ENCODE data around the gene INPP4A. TPM values are rescaled to one million over a fixed set of nuclear protein-coding genes. Genes with fewer than 3 reads are reported as not detected.

The INPP4A gene
- total and polyA plus RNA-seq, 9 of the 15 experiments (the other 6 are each of a cell fraction or from before 2014, with no cell fraction given) = 1.8 to 15.7 (median 8.3) TPM

DNA sequence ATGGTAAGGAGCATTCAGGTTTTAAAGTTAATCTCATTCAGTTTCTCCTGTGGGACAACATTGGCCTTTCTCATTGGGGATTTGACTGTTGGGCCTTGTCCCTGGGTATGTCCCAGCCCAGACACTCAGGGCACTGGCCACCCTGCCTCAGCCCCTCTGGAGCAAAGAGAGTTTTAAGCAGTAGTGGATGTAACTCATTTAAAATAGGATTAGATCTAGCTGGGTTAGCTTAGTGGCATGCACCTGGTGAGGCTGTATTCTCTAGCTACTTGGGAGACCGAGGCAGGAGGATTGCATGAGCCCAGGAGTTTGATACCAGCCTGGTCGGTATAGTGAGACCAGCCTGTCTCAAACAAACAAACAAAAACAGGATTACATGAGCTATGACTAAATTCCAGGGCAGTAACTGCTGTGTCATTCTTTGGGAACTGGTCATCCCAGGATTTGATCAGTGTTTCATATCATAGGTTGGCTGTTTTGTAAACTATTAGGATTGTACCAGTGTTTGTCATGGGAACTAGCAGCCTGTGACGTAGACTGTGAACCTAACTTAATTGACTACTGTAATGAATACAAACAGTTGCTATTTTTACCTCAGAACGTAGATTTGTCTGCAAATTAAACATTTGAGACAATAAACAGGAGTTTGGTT lies 12.5 kb downstream of the INPP4A start:
- TF ChIP-seq NFE2 (IDR thresholded peaks at IDR 0.05; ENCODE audit: low read depth) (peak; percentile 64), ZNF174 (CRISPR knock-in tag; IDR thresholded peaks at IDR 0.05) (no peak), FOSL1 (tag; conservative IDR thresholded peaks at IDR 0.05) (peak; percentile 64), TRIM24 (IDR thresholded peaks at IDR 0.05) (no peak), NFE2L1 (tag; IDR thresholded peaks at IDR 0.05; ENCODE audit: borderline replicate concordance, low read depth) (peak; percentile 67; the same call in 1 of the 2 replicates), C11orf30 (IDR thresholded peaks at IDR 0.05; ENCODE audit: low read depth) (peak; percentile 70), MAFG (tag; conservative IDR thresholded peaks at IDR 0.05) (peak; percentile 91), PHB2 (IDR thresholded peaks at IDR 0.05; ENCODE audit: low read depth) (no peak), ZNF316 (IDR thresholded peaks at IDR 0.05) (peak; percentile 63; the same call in 1 of the 2 replicates), MAFF (IDR thresholded peaks at IDR 0.05; ENCODE audit: low read length) (peak; percentile 28; the same call in 1 of the 2 replicates), MAFK (IDR thresholded peaks at IDR 0.05; ENCODE audit: low read length) (peak; percentile 49; the same call in 1 of the 2 replicates)
- peak overlapping the region in 1 of 2 experiments; percentile 17; a peak in 1 of 4 replicates for H3K9ac ChIP-seq (ENCODE audit: insufficient read depth in 1 of 2, low read depth in 2 of 2, low read length in 2 of 2)
- H3K4me2 ChIP-seq (ENCODE audit: insufficient read depth, low read length) = no peak overlapping the region
- DNase-seq (ENCODE audit: extremely low read depth in 1 of 4, low spot score in 3 of 4) = no peak
- peak; percentile 19 for FAIRE-seq
- H3K27me3 ChIP-seq (ENCODE audit: control insufficient read depth in 2 of 2, insufficient read depth in 2 of 2, low read length in 2 of 2) = no peaks in the 10 kb centered on the region
- ChIA-PET CTCF (ENCODE audit: low intra/inter-chr PET ratio) (no interaction called here), POLR2A (interaction anchor here (0.6 to 1.9 kb wide), 4 partner anchors 9 to 698 kb away, joined by 4 to 9 read pairs (median 6); no protein-coding TSS in a partner anchor)
- peaks cover 34% of the 10 kb centered on the region for H3K79me2 ChIP-seq (ENCODE audit: control insufficient read depth, insufficient read depth, low read length)
- H3K4me3 ChIP-seq = no peak overlapping the region
- H3K27ac ChIP-seq (ENCODE audit: extremely low read depth, low read depth, low read length) = no peak overlapping the region
- peaks cover 7% of the 10 kb centered on the region; the same call in 1 of the 3 replicates for H3K36me3 ChIP-seq (ENCODE audit: control insufficient read depth, insufficient read depth, low read length)
- no peak for ATAC-seq
- H2AFZ ChIP-seq (ENCODE audit: low read depth, low read length) = no peak overlapping the region
- H3K9me3 ChIP-seq (replicated peaks; ENCODE audit: control insufficient read depth, insufficient read depth, low read depth, low read length) = no peaks in the 10 kb centered on the region
- peaks cover 7% of the 10 kb centered on the region for H3K9me1 ChIP-seq (ENCODE audit: control insufficient read depth, insufficient read depth, low read length)
- H3K4me1 ChIP-seq (replicated peaks in 1 of 2; ENCODE audit: control insufficient read depth in 2 of 2, insufficient read depth in 2 of 2, low read length in 2 of 2) = peaks cover 10 to 31% of the 10 kb centered on the region in 2 experiments; a peak in 3 of 5 replicates
- intact Hi-C loops (cut with micrococcal nuclease) = no loop called here
- WGBS (ENCODE audit: insufficient coverage, low coverage, missing lambda C conversion rate) = 61% methylated on average over 4 of the region's 4 CpGs
- no TSS peak for BruUV-seq (replicated peaks)
- in situ Hi-C loops (cut with MboI) = no loop called here
- peaks cover 14% of the 10 kb centered on the region; the same call in 1 of the 2 replicates for H4K20me1 ChIP-seq (replicated peaks; ENCODE audit: control insufficient read depth, insufficient read depth, low read length)
